HCT116 (cell line): ENCODE data around the gene SEC14L1.

ENCODE experiments used
- TF ChIP-seq, protein P1 (sequence below): IDR thresholded peaks from 2 replicates; pipeline ENCODE4 v1.6.1; 2012
- TF ChIP-seq, protein P2 (sequence below): IDR thresholded peaks from 2 replicates; pipeline ENCODE4 v1.6.1; 2011; ENCODE audit warnings: mild to moderate bottlenecking, low read length, moderate library complexity; ENCODE audit not compliant: insufficient replicate concordance; ENCODE audit errors: extremely low read depth
- TF ChIP-seq, protein P3 (sequence below), 3 experiments: fragments of 200-600 bp in 1 of 3; sonication (generic) in 1 of 3; IDR thresholded peaks in 2 of 3; conservative IDR thresholded peaks in 1 of 3; 2 replicates each; pipeline ENCODE4 v1.5.1; 2012 to 2017; ENCODE audit warnings: low read depth in 2 of 3, low read length in 2 of 3, antibody characterized with exemption in 1 of 3, borderline replicate concordance in 1 of 3, control low read depth in 1 of 3, mild to moderate bottlenecking in 1 of 3, mixed read lengths in 1 of 3, mixed run types in 1 of 3, moderate library complexity in 1 of 3; ENCODE audit not compliant: insufficient read depth in 1 of 3

DNA sequence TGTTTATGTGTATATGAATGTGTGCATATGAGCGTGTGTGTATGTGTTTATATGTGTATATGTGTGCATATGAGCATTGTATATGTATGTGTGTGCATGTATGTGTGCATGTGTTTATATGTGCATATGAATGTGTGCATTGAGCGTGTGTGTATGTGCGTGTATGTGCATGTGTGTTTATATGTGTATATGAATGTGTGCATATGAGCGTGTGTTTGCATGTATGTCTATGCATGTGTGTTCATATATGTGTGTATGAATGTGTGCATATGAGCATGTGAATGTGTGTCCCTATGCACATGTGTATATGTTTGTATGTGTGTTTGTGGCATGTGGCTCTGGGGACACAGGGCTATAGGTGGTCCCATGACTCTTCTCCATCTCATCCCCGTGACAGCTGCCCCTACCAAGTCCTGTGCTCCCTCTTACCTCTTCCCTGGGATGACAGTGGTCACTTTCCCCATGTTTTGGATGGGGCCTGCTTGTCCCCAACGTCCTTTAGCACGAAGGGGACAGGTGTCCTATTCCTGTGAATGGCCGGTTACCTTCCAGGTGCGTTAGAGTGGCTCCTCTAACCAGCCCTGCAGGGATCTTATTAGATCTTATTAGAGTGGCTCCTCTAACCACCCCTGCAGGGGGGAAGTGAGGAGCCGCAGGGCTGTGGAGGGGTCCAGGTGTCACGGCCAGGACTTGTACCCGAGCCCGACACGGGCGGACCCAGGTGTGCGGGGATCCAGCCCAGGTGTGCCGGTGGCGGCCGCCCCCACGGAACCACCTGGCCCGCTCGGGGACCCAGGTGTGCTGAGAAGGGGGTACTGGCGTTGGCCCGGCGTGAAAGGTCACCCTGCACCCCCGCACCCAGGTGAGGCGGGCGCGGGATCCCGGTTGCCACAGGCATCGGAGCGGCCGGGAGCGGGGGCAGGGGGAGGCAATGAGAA is 105.6 kb downstream of the SEC14L1 start:
- TF ChIP-seq, protein P1, sequence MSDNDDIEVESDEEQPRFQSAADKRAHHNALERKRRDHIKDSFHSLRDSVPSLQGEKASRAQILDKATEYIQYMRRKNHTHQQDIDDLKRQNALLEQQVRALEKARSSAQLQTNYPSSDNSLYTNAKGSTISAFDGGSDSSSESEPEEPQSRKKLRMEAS, result no peak
- TF ChIP-seq, protein P2, sequence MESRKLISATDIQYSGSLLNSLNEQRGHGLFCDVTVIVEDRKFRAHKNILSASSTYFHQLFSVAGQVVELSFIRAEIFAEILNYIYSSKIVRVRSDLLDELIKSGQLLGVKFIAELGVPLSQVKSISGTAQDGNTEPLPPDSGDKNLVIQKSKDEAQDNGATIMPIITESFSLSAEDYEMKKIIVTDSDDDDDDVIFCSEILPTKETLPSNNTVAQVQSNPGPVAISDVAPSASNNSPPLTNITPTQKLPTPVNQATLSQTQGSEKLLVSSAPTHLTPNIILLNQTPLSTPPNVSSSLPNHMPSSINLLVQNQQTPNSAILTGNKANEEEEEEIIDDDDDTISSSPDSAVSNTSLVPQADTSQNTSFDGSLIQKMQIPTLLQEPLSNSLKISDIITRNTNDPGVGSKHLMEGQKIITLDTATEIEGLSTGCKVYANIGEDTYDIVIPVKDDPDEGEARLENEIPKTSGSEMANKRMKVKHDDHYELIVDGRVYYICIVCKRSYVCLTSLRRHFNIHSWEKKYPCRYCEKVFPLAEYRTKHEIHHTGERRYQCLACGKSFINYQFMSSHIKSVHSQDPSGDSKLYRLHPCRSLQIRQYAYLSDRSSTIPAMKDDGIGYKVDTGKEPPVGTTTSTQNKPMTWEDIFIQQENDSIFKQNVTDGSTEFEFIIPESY, result no peak
- TF ChIP-seq, protein P3, sequence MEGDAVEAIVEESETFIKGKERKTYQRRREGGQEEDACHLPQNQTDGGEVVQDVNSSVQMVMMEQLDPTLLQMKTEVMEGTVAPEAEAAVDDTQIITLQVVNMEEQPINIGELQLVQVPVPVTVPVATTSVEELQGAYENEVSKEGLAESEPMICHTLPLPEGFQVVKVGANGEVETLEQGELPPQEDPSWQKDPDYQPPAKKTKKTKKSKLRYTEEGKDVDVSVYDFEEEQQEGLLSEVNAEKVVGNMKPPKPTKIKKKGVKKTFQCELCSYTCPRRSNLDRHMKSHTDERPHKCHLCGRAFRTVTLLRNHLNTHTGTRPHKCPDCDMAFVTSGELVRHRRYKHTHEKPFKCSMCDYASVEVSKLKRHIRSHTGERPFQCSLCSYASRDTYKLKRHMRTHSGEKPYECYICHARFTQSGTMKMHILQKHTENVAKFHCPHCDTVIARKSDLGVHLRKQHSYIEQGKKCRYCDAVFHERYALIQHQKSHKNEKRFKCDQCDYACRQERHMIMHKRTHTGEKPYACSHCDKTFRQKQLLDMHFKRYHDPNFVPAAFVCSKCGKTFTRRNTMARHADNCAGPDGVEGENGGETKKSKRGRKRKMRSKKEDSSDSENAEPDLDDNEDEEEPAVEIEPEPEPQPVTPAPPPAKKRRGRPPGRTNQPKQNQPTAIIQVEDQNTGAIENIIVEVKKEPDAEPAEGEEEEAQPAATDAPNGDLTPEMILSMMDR (IDR thresholded peaks at IDR 0.05 in 2 of 3, conservative IDR thresholded peaks at IDR 0.05 in 1 of 3; ENCODE audit: borderline replicate concordance in 1 of 3, insufficient read depth in 1 of 3, low read depth in 2 of 3, low read length in 2 of 3), result no peak
